Endodermal cell (in vitro differentiated cells): ENCODE measurements around the gene ARHGAP6. TPM values are rescaled to one million over a fixed set of nuclear protein-coding genes. Genes with fewer than 3 reads are reported as not detected.
"Not testable (repeated sequence)": the region's sequence is repeated elsewhere in the genome, so short reads cannot be mapped to it uniquely, and the experiment has no call there.

Source experiments
- DNase-seq: peaks from one replicate; pipeline ENCODE4 v3.0.0-alpha.2; 2017
- H3K27ac ChIP-seq: 2 replicates; pipeline ENCODE4 v1.5.1; 2013; ENCODE audit warnings: mild to moderate bottlenecking, low read depth, low read length, moderate library complexity
- H3K27me3 ChIP-seq: 2 replicates; pipeline ENCODE4 v1.6.1; 2013; ENCODE audit warnings: mild to moderate bottlenecking, low read length, moderate library complexity; ENCODE audit not compliant: insufficient read depth, control insufficient read depth, poor library complexity, severe bottlenecking
- H3K36me3 ChIP-seq: 2 replicates; pipeline ENCODE4 v1.7.0; 2013; ENCODE audit warnings: mild to moderate bottlenecking, low read length, moderate library complexity; ENCODE audit not compliant: control insufficient read depth, insufficient read depth
- H3K4me1 ChIP-seq: one replicate; pipeline ENCODE4 v1.7.0; 2013; ENCODE audit warnings: low read length; ENCODE audit not compliant: control insufficient read depth, insufficient read depth
- H3K4me3 ChIP-seq: 2 replicates; pipeline ENCODE4 v1.5.1; 2013; ENCODE audit warnings: mild to moderate bottlenecking, low read length, moderate library complexity
- H3K9ac ChIP-seq: 2 replicates; pipeline ENCODE4 v1.6.1; 2013; ENCODE audit warnings: mild to moderate bottlenecking, low read length, moderate library complexity; ENCODE audit not compliant: poor library complexity, severe bottlenecking; ENCODE audit errors: extremely low read depth
- H3K9me3 ChIP-seq: 2 replicates; pipeline ENCODE4 v1.6.1; 2013; ENCODE audit warnings: mild to moderate bottlenecking, low read length, moderate library complexity; ENCODE audit not compliant: control insufficient read depth
- H3K27ac Mint-ChIP-seq: 2 replicates; pipeline ENCODE4 v1.8.0; 2020; ENCODE audit warnings: mixed read lengths
- H3K27me3 Mint-ChIP-seq: 2 replicates; pipeline ENCODE4 v1.8.0; 2021; ENCODE audit warnings: mild to moderate bottlenecking, mixed read lengths; ENCODE audit not compliant: insufficient read depth
- H3K36me3 Mint-ChIP-seq: 2 replicates; pipeline ENCODE4 v1.8.0; 2020; ENCODE audit warnings: low read depth, mixed read lengths
- H3K4me1 Mint-ChIP-seq: 2 replicates; pipeline ENCODE4 v1.8.0; 2020; ENCODE audit warnings: mixed read lengths
- H3K4me3 Mint-ChIP-seq: 2 replicates; pipeline ENCODE4 v1.8.0; 2020; ENCODE audit warnings: mild to moderate bottlenecking, moderate library complexity, mixed read lengths
- H3K9me3 Mint-ChIP-seq: 2 replicates; pipeline ENCODE4 v1.8.0; 2020; ENCODE audit warnings: mild to moderate bottlenecking, mixed read lengths
- WGBS, 2 experiments: methylation state at CpG; one replicate each; pipeline versions ENCODE4 v1.1.5 to v1.1.7; 2013; ENCODE audit warnings: missing lambda C conversion rate in 2 of 2, mixed read lengths in 1 of 2; ENCODE audit not compliant: insufficient coverage in 1 of 2, insufficient read length in 1 of 2; 5-methylcytosine and 5-hydroxymethylcytosine counted together
- total RNA-seq, 2 donors: library from RNA; stranded (reverse); fragmentation: NEBNext Ultra II Directional in 1 of 2; extraction: Animal tissue kit (Norgen Biotek cat#: 25700) in 1 of 2; gene quantifications; 2 replicates in 1 of 2; 3 replicates in 1 of 2; pipeline ENCODE4 v1.2.1, GENCODE V29; 2021
- TF ChIP-seq, protein P1 (sequence below): fragments of 200-600 bp; sonication (generic); conservative IDR thresholded peaks from 2 replicates; pipeline ENCODE4 v1.5.0; 2021; ENCODE audit warnings: antibody characterized with exemption, mild to moderate bottlenecking

Gene ARHGAP6
- total RNA-seq, 2 donors from 2014 or later = 0.48 to 0.73 TPM

DNA sequence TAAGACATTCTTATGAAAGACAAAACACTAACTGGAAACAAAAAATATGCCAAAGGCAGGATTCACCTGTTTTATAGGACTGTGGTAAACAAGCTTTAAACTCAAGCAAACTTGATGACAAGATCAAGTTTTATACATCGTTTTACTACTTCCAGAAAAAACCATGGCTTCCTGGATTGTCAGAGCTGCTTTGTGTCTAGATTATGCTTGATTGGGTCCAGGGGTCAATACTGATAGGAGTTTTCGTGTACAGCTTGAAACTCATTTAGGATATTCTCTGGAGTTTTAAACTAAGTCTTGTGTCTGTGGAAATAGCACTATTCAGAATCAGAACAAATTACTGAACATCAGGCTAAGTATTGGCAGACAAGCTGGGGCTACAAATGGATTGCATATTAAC, 541.6 kb downstream of the ARHGAP6 start:
- Mint-ChIP-seq H3K27me3 (no peaks in the 10 kb centered on the region), H3K36me3 (peaks cover 29% of the 10 kb centered on the region), H3K27ac (no peak overlapping the region)

DNA sequence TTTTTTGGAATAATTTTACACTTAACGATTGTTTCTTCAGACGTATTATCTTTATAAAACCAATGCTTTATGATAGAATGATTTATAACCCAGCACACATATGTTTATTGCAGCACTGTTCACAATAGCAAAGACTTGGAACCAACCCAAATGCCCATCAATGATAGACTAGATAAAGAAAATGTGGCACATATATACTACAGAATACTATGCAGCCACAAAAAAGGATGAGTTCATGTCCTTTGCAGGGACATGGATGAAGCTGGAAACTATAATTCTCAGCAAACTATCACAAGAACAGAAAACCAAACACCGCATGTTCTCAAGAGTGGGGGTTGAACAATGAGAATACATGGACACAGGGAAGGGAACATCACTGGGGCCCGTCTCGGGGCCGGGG, 542.6 kb downstream of the ARHGAP6 start:
- H3K27me3 ChIP-seq, H3K4me1 ChIP-seq, DNase-seq, H3K27ac Mint-ChIP-seq, H3K9ac ChIP-seq, H3K4me1 Mint-ChIP-seq, H3K4me3 Mint-ChIP-seq, H3K4me3 ChIP-seq, H3K9me3 ChIP-seq, H3K27me3 Mint-ChIP-seq, H3K27ac ChIP-seq: not testable (repeated sequence)
- H3K36me3 ChIP-seq = peaks cover 40% of the 10 kb centered on the region
- Mint-ChIP-seq H3K36me3 (peaks cover 34% of the 10 kb centered on the region), H3K9me3 (peaks cover 24% of the 10 kb centered on the region)
- no CpG with 5 or more reads among the region's 6 CpGs for WGBS, 2 experiments

More for the DNA sequence above, 541.6 kb downstream of the ARHGAP6 start:
- Histone ChIP-seq H3K9ac (no peak overlapping the region), H3K36me3 (peaks cover 35% of the 10 kb centered on the region), H3K4me1 (no peaks in the 10 kb centered on the region), H3K9me3 (no peaks in the 10 kb centered on the region), H3K27ac (no peak overlapping the region), H3K27me3 (no peaks in the 10 kb centered on the region), H3K4me3 (no peak overlapping the region)
- TF ChIP-seq, protein P1, sequence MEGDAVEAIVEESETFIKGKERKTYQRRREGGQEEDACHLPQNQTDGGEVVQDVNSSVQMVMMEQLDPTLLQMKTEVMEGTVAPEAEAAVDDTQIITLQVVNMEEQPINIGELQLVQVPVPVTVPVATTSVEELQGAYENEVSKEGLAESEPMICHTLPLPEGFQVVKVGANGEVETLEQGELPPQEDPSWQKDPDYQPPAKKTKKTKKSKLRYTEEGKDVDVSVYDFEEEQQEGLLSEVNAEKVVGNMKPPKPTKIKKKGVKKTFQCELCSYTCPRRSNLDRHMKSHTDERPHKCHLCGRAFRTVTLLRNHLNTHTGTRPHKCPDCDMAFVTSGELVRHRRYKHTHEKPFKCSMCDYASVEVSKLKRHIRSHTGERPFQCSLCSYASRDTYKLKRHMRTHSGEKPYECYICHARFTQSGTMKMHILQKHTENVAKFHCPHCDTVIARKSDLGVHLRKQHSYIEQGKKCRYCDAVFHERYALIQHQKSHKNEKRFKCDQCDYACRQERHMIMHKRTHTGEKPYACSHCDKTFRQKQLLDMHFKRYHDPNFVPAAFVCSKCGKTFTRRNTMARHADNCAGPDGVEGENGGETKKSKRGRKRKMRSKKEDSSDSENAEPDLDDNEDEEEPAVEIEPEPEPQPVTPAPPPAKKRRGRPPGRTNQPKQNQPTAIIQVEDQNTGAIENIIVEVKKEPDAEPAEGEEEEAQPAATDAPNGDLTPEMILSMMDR = no peak
- WGBS, 2 experiments = 94% methylated on average over 2 of the region's 2 CpGs; no CpG with 5 or more reads in 1 of the 2 experiments
- H3K9me3 Mint-ChIP-seq = peaks cover 28% of the 10 kb centered on the region
- no peak for DNase-seq
- H3K4me3 Mint-ChIP-seq = no peak overlapping the region
- H3K4me1 Mint-ChIP-seq = no peaks in the 10 kb centered on the region

DNA sequence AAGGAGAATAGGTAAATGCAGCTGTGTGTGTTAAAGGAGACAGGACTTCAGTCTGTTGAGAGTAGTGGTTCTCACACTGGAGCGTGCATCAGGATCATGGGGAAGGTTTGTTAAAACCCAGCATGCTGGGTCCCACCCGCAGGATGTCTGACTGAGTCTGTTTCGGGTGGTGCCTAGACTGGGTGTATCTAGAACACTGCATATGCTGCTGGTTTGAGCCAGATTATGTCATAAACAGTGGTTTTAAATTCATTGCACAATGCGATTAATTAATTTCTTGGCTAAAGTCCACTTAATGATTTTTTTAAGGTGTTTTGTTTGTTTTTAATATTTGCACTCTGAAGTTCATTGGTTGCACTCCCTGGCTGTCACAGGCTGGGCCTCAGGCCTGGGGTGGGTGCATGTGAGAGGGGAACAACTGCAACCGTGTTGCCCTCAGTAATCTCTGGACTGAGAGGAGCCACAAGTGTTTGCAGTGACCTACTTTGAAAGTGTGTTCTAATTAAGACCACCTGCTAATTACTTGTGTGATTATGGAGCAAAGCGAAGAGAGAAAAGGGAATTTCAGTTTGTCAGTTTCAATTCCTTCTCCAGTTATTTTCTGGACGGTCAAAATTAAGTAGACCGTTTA, 546.3 kb downstream of the ARHGAP6 start:
- TF ChIP-seq, protein P1 = no peak
- Histone ChIP-seq H3K27ac (no peak overlapping the region), H3K4me3 (no peak overlapping the region), H3K36me3 (peaks cover 76% of the 10 kb centered on the region), H3K27me3 (no peaks in the 10 kb centered on the region), H3K9me3 (no peaks in the 10 kb centered on the region), H3K9ac (no peak overlapping the region), H3K4me1 (no peaks in the 10 kb centered on the region)
- no peak overlapping the region for H3K4me3 Mint-ChIP-seq
- no peaks in the 10 kb centered on the region for H3K27me3 Mint-ChIP-seq
- H3K36me3 Mint-ChIP-seq = peaks cover 54% of the 10 kb centered on the region
- H3K9me3 Mint-ChIP-seq = peaks cover 29% of the 10 kb centered on the region
- H3K27ac Mint-ChIP-seq = no peak overlapping the region
- 96 to 100% methylated on average over 4 to 8 of the region's 8 CpGs for WGBS, 2 experiments
- no peak for DNase-seq
- no peaks in the 10 kb centered on the region for H3K4me1 Mint-ChIP-seq

DNA sequence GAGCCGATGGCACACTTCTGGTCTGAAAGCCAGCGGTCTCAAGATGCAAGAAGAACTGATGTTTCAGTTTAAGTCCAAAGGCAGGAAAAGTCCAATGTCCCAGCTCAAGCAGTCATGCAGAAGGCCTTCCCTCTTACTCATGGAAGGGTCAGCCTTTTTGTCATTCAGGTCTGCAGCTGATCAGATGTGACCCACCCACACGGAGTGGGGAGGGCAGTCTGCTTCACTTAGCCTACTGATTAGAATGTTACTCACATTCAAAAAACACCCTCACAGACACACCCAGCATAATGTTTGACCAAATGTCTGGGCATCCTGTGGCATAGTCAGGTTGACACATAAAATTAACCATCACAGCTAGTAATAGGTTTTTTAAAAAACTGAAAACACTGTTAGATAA, 548.0 kb downstream of the ARHGAP6 start:
- TF ChIP-seq, protein P1 = no peak
- H3K4me1 Mint-ChIP-seq = no peaks in the 10 kb centered on the region
- H3K36me3 Mint-ChIP-seq = peaks cover 54% of the 10 kb centered on the region
- peaks cover 32% of the 10 kb centered on the region for H3K9me3 Mint-ChIP-seq
- H3K4me3 Mint-ChIP-seq = no peak overlapping the region
- WGBS, 2 experiments = 96 to 100% methylated on average over 1 to 3 of the region's 3 CpGs
- no peaks in the 10 kb centered on the region for H3K27me3 Mint-ChIP-seq
- Histone ChIP-seq H3K36me3 (peaks cover 73% of the 10 kb centered on the region), H3K4me3 (no peak overlapping the region), H3K9me3 (no peaks in the 10 kb centered on the region), H3K9ac (no peak overlapping the region), H3K27ac (no peak overlapping the region), H3K27me3 (no peaks in the 10 kb centered on the region), H3K4me1 (no peaks in the 10 kb centered on the region)
- no peak overlapping the region for H3K27ac Mint-ChIP-seq
- no peak for DNase-seq
